GM18870 (cell line): ENCODE data around the gene TREML4.
"Not testable (repeated sequence)": the region's sequence is repeated elsewhere in the genome, so short reads cannot be mapped to it uniquely, and the experiment has no call there.

Source experiments
- ATAC-seq: cut with Tn5 transposase; IDR thresholded peaks from one replicate; pipeline ENCODE4 v1.9.1; 2021; ENCODE audit warnings: moderate library complexity; ENCODE audit not compliant: unreplicated experiment

The TREML4 gene

GRCh38 chr6:41204156-41204555 is 24.0 kb upstream of the TREML4 start:
- no peak for ATAC-seq

- no peak for ATAC-seq
Measured at GRCh38 chr6:41208439-41209106, 19.6 kb upstream of the TREML4 start.

GRCh38 chr6:41209547-41210320 is 18.4 kb upstream of the TREML4 start:
- no peak for ATAC-seq

GRCh38 chr6:41214559-41215238 is 13.4 kb upstream of the TREML4 start:
- ATAC-seq = no peak

GRCh38 chr6:41215777-41216176 is 12.4 kb upstream of the TREML4 start:
- no peak for ATAC-seq

DNA sequence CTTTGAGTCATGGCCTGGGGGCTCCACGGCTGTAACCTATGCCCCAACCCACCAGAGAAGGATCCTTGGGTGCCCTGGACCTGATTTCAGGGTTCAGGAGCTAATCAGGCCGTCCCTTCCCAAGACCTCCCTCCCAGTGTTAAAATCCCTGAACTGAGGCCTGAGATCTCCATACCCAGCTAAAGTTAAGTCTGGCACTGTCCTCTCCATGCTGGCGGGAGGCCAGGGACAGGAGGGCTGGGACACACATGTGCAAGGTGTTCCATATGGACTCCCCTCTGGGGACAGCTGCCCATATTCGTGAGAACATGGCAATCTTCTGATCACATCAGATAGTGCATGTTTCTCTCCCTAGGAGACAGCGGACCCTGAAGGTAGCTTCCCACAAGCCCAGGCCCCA is 11.5 kb upstream of the TREML4 start:
- no peak for ATAC-seq

- ATAC-seq = no peak
Measured at GRCh38 chr6:41222045-41222444, 6.1 kb upstream of the TREML4 start.

GRCh38 chr6:41222513-41222912 is 5.6 kb upstream of the TREML4 start:
- no peak for ATAC-seq

GRCh38 chr6:41224800-41225199 is 3.3 kb upstream of the TREML4 start:
- no peak for ATAC-seq

GRCh38 chr6:41226752-41227151 is 1.4 kb upstream of the TREML4 start:
- no peak for ATAC-seq

- ATAC-seq = no peak
Measured at GRCh38 chr6:41228616-41229015, 467 bp downstream of the TREML4 start.

DNA sequence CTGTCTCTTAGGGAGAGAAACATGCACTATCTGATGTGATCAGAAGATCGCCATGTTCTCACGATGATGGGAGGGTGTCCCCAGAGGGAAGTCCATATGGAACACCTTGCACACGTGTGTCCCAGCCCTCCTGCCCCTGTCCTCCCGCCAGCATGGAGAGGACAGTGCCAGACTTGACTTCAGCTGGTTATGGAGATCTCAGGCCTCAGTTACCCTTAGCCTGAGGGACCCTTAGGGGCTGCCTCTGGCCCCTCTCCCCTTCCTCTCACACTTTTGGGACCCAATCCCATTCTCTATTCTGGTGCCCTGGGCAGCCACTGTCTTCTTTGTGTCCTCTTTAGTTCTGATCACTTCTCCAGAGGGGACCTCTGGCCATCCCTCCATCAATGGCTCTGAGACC is 1.6 kb downstream of the TREML4 start:
- no peak for ATAC-seq

- no peak for ATAC-seq
Measured at GRCh38 chr6:41231246-41231645, 3.1 kb downstream of the TREML4 start.

GRCh38 chr6:41232667-41233066 is 4.5 kb downstream of the TREML4 start:
- no peak for ATAC-seq

GRCh38 chr6:41236276-41236675 is 8.1 kb downstream of the TREML4 start:
- ATAC-seq = no peak

- no peak for ATAC-seq
Measured at GRCh38 chr6:41237128-41237527, 9.0 kb downstream of the TREML4 start.

DNA sequence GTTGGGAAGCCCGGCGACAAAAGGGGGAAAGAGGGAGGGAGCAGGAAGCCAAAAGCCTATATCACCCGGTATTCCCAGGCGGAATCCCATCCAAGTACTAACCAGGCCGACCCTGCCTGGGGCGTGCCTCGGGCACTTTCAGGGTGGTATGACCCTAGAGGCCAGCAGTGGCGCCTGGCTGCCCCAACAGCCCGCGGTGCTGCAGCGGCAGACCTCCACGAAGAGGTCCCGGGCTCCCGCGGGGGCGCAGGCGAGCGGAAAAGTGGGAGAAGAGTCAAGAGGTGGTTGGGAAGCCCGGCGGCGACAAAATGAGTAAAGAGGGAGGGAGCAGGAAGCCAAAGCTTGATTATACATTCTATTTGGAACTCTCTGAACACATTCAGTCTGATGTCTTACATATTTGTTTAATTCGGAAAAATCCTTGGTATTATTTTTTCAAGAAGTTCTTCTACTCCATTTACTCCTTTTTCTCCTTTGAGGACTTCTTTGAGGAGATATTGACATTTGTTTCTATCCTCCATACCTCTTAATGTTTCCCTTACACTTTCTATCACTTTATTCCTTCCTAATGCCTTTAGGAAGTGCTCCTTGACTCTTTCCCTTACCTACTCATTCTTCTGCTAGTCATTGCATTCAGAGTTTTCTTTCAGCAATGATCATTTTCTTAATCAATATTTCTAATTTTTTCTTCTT is 11.5 kb downstream of the TREML4 start:
- ATAC-seq = no peak

DNA sequence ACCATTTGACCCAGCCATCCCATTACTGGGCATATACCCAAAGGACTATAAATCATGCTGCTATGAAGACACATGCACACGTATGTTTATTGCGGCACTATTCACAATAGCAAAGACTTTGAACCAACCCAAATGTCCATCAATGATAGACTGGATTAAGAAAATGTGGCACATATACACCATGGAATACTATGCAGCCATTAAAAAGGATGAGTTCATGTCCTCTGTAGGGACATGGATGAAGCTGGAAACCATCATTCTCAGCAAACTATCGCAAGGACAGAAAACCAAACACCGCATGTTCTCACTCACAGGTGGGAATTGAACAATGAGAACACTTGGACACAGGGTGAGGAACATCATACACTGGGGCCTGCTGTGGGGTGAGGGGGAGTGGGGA is 18.4 kb downstream of the TREML4 start:
- ATAC-seq = not testable (repeated sequence)

GRCh38 chr6:41247288-41247865 is 19.2 kb downstream of the TREML4 start:
- no peak for ATAC-seq

DNA sequence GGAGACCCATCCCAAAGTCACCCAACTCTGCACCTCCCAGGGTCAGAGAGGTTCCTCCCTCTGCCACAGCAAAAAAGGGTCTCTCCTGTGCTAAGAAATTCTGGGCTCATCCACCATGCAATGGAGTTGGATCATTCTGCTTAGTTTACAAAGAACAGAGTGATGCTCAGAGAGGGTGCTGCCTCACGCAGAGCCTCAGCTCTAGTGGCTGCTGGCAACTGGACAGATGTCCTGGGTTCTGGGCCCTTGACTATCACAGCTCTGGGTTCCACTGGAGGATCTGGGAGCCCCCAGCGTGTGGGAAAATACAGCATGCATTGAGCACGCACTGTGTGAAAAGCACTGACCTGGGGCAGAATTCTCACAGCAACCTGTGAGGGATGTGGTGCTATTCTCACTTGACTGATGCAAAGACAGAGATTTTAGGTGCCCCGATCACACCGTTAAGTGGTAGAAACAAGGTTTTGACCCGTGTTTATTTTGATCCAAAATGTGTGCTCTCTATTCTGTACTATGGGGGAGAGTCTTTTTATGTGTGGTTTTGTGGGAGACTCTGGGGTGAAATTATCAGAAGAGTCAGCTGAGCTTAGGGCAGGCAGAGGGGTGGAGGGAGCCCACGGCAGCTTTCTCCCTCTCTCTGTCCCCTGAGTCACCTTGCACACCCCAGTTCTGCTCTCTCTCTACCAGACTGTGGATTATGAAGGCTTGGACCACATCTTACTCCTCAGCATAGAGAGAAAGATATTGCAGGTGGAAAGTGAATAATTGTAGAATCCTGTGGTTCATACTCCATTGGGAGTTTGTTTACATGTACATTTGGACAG is 19.9 kb downstream of the TREML4 start:
- no peak for ATAC-seq
